A673 (cell line): Measurements from ENCODE around the gene STX1B. TPM values are rescaled to one million over a fixed set of nuclear protein-coding genes. Genes with fewer than 3 reads are reported as not detected.

Experiments
- BruUV-seq: library from RNA; stranded (reverse); fragments of 400-500 nt; replicated peaks from 2 replicates; lab custom pipeline; 2021; lab: Mats Ljungman, UMichigan
- CTCF ChIA-PET: fragments of 300-600 bp; sonication (Branson Sonifier 250); formaldehyde crosslinking; loops from one replicate; lab custom pipeline; 2022; ENCODE audit warnings: antibody characterized with exemption; lab: Charles Lee
- POLR2A ChIA-PET: fragments of 300-600 bp; sonication (Branson Sonifier 250); formaldehyde crosslinking; loops from one replicate; lab custom pipeline; 2022; ENCODE audit warnings: antibody characterized with exemption; ENCODE audit not compliant: low non-redundant PET; lab: Charles Lee
- DNase-seq: peaks from one replicate; pipeline ENCODE4 v3.0.0-alpha.2; 2015; ENCODE audit warnings: low spot score
- H3K27ac ChIP-seq: fragments of 200-600 bp; sonication (generic); 2 replicates; pipeline ENCODE4 v1.5.1; 2016; ENCODE audit warnings: mixed run types, low read depth, mild to moderate bottlenecking, mixed read lengths, antibody characterized with exemption, low read length; ENCODE audit not compliant: poor library complexity, severe bottlenecking
- H3K27me3 ChIP-seq: fragments of 200-600 bp; sonication (generic); replicated peaks from 2 replicates; pipeline ENCODE4 v1.6.1; 2017; ENCODE audit warnings: mixed run types, low read depth, mild to moderate bottlenecking, mixed read lengths, antibody characterized with exemption, low read length; ENCODE audit not compliant: insufficient read depth, poor library complexity
- H3K36me3 ChIP-seq: fragments of 200-600 bp; sonication (generic); 2 replicates; pipeline ENCODE4 v1.6.1; 2016; ENCODE audit warnings: mixed run types, mild to moderate bottlenecking, mixed read lengths, antibody characterized with exemption, low read length; ENCODE audit not compliant: insufficient read depth, poor library complexity, severe bottlenecking
- H3K4me1 ChIP-seq: fragments of 200-600 bp; sonication (generic); 2 replicates; pipeline ENCODE4 v1.6.1; 2017; ENCODE audit warnings: mixed run types, mild to moderate bottlenecking, mixed read lengths, antibody characterized with exemption, low read length; ENCODE audit not compliant: insufficient read depth, poor library complexity, severe bottlenecking
- H3K4me3 ChIP-seq: fragments of 200-600 bp; sonication (generic); 2 replicates; pipeline ENCODE4 v1.5.1; 2016; ENCODE audit warnings: low read depth, mixed run types, mild to moderate bottlenecking, mixed read lengths, low read length; ENCODE audit not compliant: poor library complexity, severe bottlenecking
- H3K9me3 ChIP-seq: fragments of 200-600 bp; sonication (generic); 2 replicates; pipeline ENCODE4 v1.6.1; 2016; ENCODE audit warnings: mixed run types, low read depth, mild to moderate bottlenecking, mixed read lengths, antibody characterized with exemption, low read length; ENCODE audit not compliant: poor library complexity, severe bottlenecking
- CTCF ChIP-seq: fragments of 300-800, 200-600 bp; sonication (generic); conservative IDR thresholded peaks from 2 replicates; pipeline ENCODE4 v1.5.1; 2017; ENCODE audit warnings: low read depth, mild to moderate bottlenecking, antibody characterized with exemption, low read length, moderate library complexity, mixed read lengths
- EZH2 ChIP-seq: fragments of 200-600 bp; sonication (generic); IDR thresholded peaks from 2 replicates; pipeline ENCODE4 v1.6.1; 2017; ENCODE audit warnings: borderline replicate concordance, low read depth, mild to moderate bottlenecking, mixed read lengths, antibody characterized with exemption, low read length; ENCODE audit not compliant: poor library complexity, severe bottlenecking
- intact Hi-C: fragments of 100-400 bp; cut with micrococcal nuclease; formaldehyde crosslinking; loops from one replicate; pipeline ENCODE4 v1.10.0; 2022; ENCODE audit not compliant: unreplicated experiment
- total RNA-seq: library from RNA; stranded (reverse); gene quantifications from 2 replicates; pipeline ENCODE4 v1.2.3, GENCODE V29; 2021

Gene STX1B
- total RNA-seq, 1 experiment from 2014 or later: 0.62 TPM

- Histone ChIP-seq H3K4me3 (no peak overlapping the region), H3K27ac (no peak overlapping the region), H3K4me1 (no peaks in the 10 kb centered on the region), H3K9me3 (no peaks in the 10 kb centered on the region), H3K27me3 (no peaks in the 10 kb centered on the region), H3K36me3 (no peaks in the 10 kb centered on the region)
- ChIA-PET CTCF (no interaction called here), POLR2A (no interaction called here)
- intact Hi-C loops: no loop called here
- BruUV-seq: no TSS peak
- no peak for DNase-seq
- no peak for TF ChIP-seq CTCF
Measured at GRCh38 chr16:31002862-31003341, 7.5 kb downstream of the STX1B start.

DNA sequence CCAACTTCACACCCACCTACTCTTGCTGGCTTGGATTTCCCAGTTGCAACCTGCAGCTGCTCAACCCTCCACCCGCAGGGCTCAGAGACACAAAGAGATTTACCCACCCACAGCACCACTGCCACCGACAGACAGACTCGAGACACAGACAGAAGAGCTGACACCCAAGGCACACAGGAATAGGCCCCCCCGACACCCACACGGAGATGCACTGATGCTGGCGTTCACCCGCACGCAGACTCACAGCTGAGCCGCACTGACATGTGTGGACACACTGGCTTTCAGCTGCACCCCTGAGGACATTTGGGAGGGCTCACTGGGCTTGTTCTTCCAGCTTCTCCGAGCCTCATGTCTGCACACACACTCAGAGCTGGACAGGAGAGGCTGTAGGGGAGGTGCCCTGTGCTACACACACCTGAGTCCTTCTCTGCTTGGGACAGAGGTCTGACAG lies 8.2 kb downstream of the STX1B start:
- ChIA-PET POLR2A (no interaction called here), CTCF (no interaction called here)
- Histone ChIP-seq H3K27ac (no peak overlapping the region), H3K4me3 (no peak overlapping the region), H3K9me3 (no peaks in the 10 kb centered on the region), H3K4me1 (no peaks in the 10 kb centered on the region), H3K27me3 (no peaks in the 10 kb centered on the region), H3K36me3 (no peaks in the 10 kb centered on the region)
- BruUV-seq: no TSS peak
- intact Hi-C loops: no loop called here
- no peak for DNase-seq
- TF ChIP-seq CTCF: no peak
- no peak for TF ChIP-seq EZH2

DNA sequence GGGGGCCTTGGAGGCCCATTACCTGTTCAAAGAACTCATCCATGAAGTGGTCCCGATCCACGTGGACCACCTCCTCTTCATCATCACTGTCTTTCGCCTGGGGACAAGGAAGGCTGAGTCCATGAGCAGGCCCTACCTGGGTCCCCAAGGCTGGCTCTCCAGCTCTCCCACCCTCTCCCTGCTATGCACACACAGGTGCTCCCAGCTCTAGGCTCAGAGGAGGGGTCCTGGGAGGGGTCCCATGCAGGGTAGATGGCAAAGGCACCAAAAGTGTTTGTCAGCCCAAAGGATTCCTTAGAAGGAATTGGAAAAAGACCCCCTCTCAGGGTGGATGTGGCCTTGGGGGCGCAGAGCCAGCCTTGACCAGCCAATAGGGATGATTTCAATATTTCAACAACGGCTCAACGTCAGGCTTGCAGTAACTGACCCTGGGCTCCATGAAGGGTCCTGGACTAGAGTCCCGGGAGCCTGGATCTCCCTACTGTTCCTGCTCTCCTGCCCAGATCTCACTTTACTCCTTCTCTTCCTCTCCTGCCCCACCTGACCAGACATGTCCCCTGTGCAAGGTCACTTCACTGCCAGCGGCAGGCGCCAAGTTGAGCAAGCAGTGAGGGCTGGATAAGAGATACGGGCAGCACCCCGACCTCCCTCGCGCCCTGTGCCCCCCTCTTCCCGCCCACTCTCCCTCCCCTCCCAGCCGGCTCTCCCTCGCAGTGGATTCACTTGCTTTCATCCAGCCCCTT lies 8.8 kb downstream of the STX1B start:
- no peak for DNase-seq
- Histone ChIP-seq H3K36me3 (no peaks in the 10 kb centered on the region), H3K4me3 (no peak overlapping the region), H3K27ac (no peak overlapping the region), H3K27me3 (no peaks in the 10 kb centered on the region), H3K9me3 (no peaks in the 10 kb centered on the region), H3K4me1 (no peaks in the 10 kb centered on the region)
- no TSS peak for BruUV-seq
- ChIA-PET CTCF (no interaction called here), POLR2A (no interaction called here)
- intact Hi-C loops: no loop called here
- TF ChIP-seq CTCF (no peak), EZH2 (no peak)
